Stomach (tissue), 4 donors: ENCODE data around the gene HBD.

ENCODE experiments used
- EP300 ChIP-seq: sonication (generic); formaldehyde crosslinking; IDR thresholded peaks from one replicate; pipeline ENCODE4 v1.6.1; 2017; ENCODE audit warnings: antibody characterized with exemption
- POLR2A ChIP-seq, 4 donors: fragments of 450-650 bp; IDR thresholded peaks; one replicate each; pipeline ENCODE4 v1.6.1; 2016; ENCODE audit warnings: antibody characterized with exemption in 4 of 4, control low read depth in 2 of 4, mild to moderate bottlenecking in 1 of 4, moderate library complexity in 1 of 4
- TF ChIP-seq, protein P1 (sequence below), 7 experiments: fragments of 450-650 bp in 4 of 7; fragments of 200-600 bp in 3 of 7; sonication (generic) in 3 of 7; IDR thresholded peaks; one replicate each; pipeline ENCODE4 v1.5.1; 2016 to 2019; ENCODE audit warnings: antibody characterized with exemption in 7 of 7, control low read depth in 2 of 7, mild to moderate bottlenecking in 1 of 7

DNA sequence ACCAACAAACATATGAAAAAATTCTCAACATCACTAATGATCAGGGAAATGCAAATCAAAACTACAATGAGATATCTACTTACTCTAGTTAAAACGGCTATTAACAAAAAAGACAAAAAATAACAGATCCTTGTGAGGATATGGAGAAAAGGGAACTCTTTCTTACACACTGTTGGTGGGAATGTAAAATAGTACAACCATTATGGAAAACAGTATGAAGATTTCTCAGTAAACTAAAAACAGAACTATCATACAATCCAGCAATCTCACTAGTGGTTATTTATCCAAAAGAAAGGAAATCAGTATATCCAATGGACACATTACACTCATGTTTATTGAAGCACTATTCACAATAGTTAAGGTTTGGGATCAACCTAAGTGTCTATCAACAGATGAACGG lies 31.5 kb upstream of the HBD start:
- no peak for TF ChIP-seq POLR2A (IDR thresholded peaks at IDR 0.05)
- TF ChIP-seq EP300 = no peak
- TF ChIP-seq, protein P1, sequence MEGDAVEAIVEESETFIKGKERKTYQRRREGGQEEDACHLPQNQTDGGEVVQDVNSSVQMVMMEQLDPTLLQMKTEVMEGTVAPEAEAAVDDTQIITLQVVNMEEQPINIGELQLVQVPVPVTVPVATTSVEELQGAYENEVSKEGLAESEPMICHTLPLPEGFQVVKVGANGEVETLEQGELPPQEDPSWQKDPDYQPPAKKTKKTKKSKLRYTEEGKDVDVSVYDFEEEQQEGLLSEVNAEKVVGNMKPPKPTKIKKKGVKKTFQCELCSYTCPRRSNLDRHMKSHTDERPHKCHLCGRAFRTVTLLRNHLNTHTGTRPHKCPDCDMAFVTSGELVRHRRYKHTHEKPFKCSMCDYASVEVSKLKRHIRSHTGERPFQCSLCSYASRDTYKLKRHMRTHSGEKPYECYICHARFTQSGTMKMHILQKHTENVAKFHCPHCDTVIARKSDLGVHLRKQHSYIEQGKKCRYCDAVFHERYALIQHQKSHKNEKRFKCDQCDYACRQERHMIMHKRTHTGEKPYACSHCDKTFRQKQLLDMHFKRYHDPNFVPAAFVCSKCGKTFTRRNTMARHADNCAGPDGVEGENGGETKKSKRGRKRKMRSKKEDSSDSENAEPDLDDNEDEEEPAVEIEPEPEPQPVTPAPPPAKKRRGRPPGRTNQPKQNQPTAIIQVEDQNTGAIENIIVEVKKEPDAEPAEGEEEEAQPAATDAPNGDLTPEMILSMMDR (IDR thresholded peaks at IDR 0.05) = no peak
